Tibial artery (tissue), 4 donors: ENCODE measurements around the gene IL1RAPL2.

Experiments used
- DNase-seq, 2 donors: peaks; one replicate each; pipeline ENCODE4 v3.0.0-alpha.2; 2019
- H3K27ac ChIP-seq, 2 donors: fragments of 200-600 bp; sonication (generic) in 1 of 2; 1 replicate in 1 of 2; 2 replicates in 1 of 2; pipeline ENCODE4 v1.5.1; 2018 to 2019; ENCODE audit warnings: mild to moderate bottlenecking in 1 of 2
- H3K27me3 ChIP-seq, 2 donors: fragments of 200-600 bp; sonication (generic) in 1 of 2; one replicate each; pipeline versions ENCODE4 v1.5.1 to v1.6.0; 2016 to 2019
- H3K36me3 ChIP-seq, 3 donors: fragments of 200-600 bp; sonication (generic) in 2 of 3; one replicate each; pipeline ENCODE4 v1.5.1; 2016 to 2019; ENCODE audit warnings: mild to moderate bottlenecking in 2 of 3
- H3K4me1 ChIP-seq, 4 donors: fragments of 200-600 bp; sonication (generic) in 2 of 4; 1 replicate in 3 of 4; 2 replicates in 1 of 4; pipeline ENCODE4 v1.5.1; 2016 to 2019
- H3K4me3 ChIP-seq, 2 donors: fragments of 200-600 bp; sonication (generic) in 1 of 2; 1 replicate in 1 of 2; 2 replicates in 1 of 2; pipeline ENCODE4 v1.5.1; 2018 to 2019; ENCODE audit warnings: mild to moderate bottlenecking in 2 of 2
- H3K9me3 ChIP-seq, 3 donors: fragments of 200-600 bp; sonication (generic) in 1 of 3; one replicate each; pipeline ENCODE4 v1.5.1; 2016 to 2019
- intact Hi-C: fragments of 100-400 bp; cut with DNase I; formaldehyde crosslinking; loops from one replicate; pipeline ENCODE4 v1.15.0; 2023; ENCODE audit warnings: low total_unique reads
- TF ChIP-seq, protein P1 (sequence below), 2 experiments: fragments of 200-600 bp in 1 of 2; fragments of 450-650 bp in 1 of 2; IDR thresholded peaks; one replicate each; pipeline ENCODE4 v1.5.1; 2017 to 2019; ENCODE audit warnings: antibody characterized with exemption in 2 of 2, mild to moderate bottlenecking in 1 of 2, moderate library complexity in 1 of 2

IL1RAPL2 gene

GRCh38 chrX:104988038-104988437 lies 422.0 kb downstream of the IL1RAPL2 start:
- no peak for DNase-seq
- no peak overlapping the region for H3K4me3 ChIP-seq
- H3K36me3 ChIP-seq, result no peaks in the 10 kb centered on the region
- intact Hi-C loops, result no loop called here
- TF ChIP-seq, protein P1, sequence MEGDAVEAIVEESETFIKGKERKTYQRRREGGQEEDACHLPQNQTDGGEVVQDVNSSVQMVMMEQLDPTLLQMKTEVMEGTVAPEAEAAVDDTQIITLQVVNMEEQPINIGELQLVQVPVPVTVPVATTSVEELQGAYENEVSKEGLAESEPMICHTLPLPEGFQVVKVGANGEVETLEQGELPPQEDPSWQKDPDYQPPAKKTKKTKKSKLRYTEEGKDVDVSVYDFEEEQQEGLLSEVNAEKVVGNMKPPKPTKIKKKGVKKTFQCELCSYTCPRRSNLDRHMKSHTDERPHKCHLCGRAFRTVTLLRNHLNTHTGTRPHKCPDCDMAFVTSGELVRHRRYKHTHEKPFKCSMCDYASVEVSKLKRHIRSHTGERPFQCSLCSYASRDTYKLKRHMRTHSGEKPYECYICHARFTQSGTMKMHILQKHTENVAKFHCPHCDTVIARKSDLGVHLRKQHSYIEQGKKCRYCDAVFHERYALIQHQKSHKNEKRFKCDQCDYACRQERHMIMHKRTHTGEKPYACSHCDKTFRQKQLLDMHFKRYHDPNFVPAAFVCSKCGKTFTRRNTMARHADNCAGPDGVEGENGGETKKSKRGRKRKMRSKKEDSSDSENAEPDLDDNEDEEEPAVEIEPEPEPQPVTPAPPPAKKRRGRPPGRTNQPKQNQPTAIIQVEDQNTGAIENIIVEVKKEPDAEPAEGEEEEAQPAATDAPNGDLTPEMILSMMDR (IDR thresholded peaks at IDR 0.05), result no peak
- no peaks in the 10 kb centered on the region for H3K9me3 ChIP-seq
- no peaks in the 10 kb centered on the region for H3K4me1 ChIP-seq
- no peak overlapping the region for H3K27ac ChIP-seq
- H3K27me3 ChIP-seq, result no peaks in the 10 kb centered on the region

DNA sequence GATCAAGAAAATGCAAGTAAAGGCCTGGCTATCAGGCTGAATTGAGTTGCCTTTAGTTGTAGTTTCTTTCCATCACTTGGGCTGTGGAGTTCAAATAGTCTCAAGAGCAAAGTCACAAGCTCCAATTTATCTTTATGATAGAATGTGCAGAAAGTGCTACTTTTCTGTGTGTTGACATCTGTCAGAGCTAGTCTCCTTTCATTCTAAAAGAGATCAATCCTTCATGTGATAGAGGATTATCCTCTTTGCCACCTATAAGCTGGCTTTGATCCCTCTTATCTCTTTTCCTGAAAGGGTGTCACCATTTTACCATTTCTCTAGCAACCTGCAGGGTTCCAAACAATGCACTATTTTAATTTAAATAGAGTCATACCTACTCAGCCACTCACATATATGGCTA lies 429.5 kb downstream of the IL1RAPL2 start:
- Histone ChIP-seq H3K4me3 (no peak overlapping the region), H3K9me3 (no peaks in the 10 kb centered on the region), H3K4me1 (no peaks in the 10 kb centered on the region), H3K27me3 (no peaks in the 10 kb centered on the region), H3K27ac (no peak overlapping the region), H3K36me3 (no peaks in the 10 kb centered on the region)
- no peak for DNase-seq
- TF ChIP-seq, protein P1 (IDR thresholded peaks at IDR 0.05), result no peak
- intact Hi-C loops, result no loop called here

GRCh38 chrX:105006103-105006502 lies 440.1 kb downstream of the IL1RAPL2 start:
- intact Hi-C loops, result no loop called here
- TF ChIP-seq, protein P1 (IDR thresholded peaks at IDR 0.05), result no peak

GRCh38 chrX:105006996-105007395 lies 441.0 kb downstream of the IL1RAPL2 start:
- no peak for DNase-seq
- Histone ChIP-seq H3K9me3 (no peaks in the 10 kb centered on the region), H3K27me3 (no peaks in the 10 kb centered on the region), H3K4me1 (no peaks in the 10 kb centered on the region), H3K27ac (no peak overlapping the region), H3K4me3 (no peak overlapping the region), H3K36me3 (no peaks in the 10 kb centered on the region)
- TF ChIP-seq, protein P1 (IDR thresholded peaks at IDR 0.05), result no peak
- intact Hi-C loops, result no loop called here

More at GRCh38 chrX:105006103-105006502, 440.1 kb downstream of the IL1RAPL2 start:
- no peak for DNase-seq
- H3K27me3 ChIP-seq, result no peaks in the 10 kb centered on the region
- no peaks in the 10 kb centered on the region for H3K9me3 ChIP-seq
- H3K27ac ChIP-seq, result no peak overlapping the region
- no peaks in the 10 kb centered on the region for H3K4me1 ChIP-seq
- H3K36me3 ChIP-seq, result no peaks in the 10 kb centered on the region
- no peak overlapping the region for H3K4me3 ChIP-seq

GRCh38 chrX:105013719-105014118 lies 447.7 kb downstream of the IL1RAPL2 start:
- H3K4me1 ChIP-seq, result no peaks in the 10 kb centered on the region
- DNase-seq, result no peak
- H3K36me3 ChIP-seq, result no peaks in the 10 kb centered on the region
- no peak overlapping the region for H3K27ac ChIP-seq
- H3K9me3 ChIP-seq, result no peaks in the 10 kb centered on the region
- TF ChIP-seq, protein P1 (IDR thresholded peaks at IDR 0.05), result no peak
- H3K4me3 ChIP-seq, result no peak overlapping the region
- intact Hi-C loops, result no loop called here
- no peaks in the 10 kb centered on the region for H3K27me3 ChIP-seq

GRCh38 chrX:105017641-105018040 lies 451.6 kb downstream of the IL1RAPL2 start:
- TF ChIP-seq, protein P1 (IDR thresholded peaks at IDR 0.05), result no peak
- no peaks in the 10 kb centered on the region for H3K27me3 ChIP-seq
- no peak overlapping the region for H3K4me3 ChIP-seq
- H3K9me3 ChIP-seq, result no peaks in the 10 kb centered on the region
- no peaks in the 10 kb centered on the region for H3K36me3 ChIP-seq
- DNase-seq, result no peak
- no peak overlapping the region for H3K27ac ChIP-seq
- no peaks in the 10 kb centered on the region for H3K4me1 ChIP-seq
- intact Hi-C loops, result no loop called here
